ENCODE measurements around the gene WIPF1.

DNA sequence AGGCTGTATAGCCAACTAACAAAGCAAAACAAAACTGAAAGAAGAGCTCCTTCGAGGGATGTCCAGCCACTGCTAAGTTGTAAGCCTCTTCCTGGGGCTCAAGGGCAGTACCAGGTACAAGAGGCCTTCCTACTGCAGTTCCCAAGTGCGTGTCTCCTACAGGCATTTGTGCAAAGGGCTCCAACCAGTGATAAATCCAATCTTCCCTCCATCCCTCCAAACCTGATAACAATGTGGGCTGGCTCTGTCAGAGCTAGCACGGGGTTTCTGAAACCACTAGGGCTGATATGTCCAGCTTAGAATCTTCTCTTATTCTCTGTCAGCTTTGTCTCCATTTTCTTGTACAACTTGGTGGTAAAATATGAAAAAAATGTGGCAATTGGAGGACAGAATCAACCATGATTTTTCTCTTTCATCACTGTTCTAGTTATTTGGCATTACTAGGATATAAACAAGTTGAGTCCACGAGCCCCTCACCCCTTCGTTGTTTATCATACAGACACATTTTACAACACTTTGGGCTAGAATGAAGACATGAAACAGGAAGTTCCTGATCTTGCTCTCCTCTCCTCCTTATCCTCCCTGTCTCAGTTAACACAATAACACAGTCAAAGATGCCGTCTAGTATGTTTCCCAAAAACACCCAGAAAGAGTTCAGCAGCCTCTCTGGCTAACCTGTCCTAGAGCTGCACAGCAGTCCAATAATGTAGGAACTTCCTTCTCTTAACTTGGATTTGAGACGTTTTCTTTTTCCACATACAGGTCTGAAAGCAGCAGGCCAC lies 35.4 kb upstream of the WIPF1 start:
- TF ChIP-seq CTCF (IDR thresholded peaks at IDR 0.05 in 2 of 3, conservative IDR thresholded peaks at IDR 0.05 in 1 of 3; ENCODE audit: borderline replicate concordance in 1 of 3, insufficient read depth in 1 of 3, low read depth in 2 of 3, low read length in 2 of 3) = no peak
- TF ChIP-seq, protein P1, sequence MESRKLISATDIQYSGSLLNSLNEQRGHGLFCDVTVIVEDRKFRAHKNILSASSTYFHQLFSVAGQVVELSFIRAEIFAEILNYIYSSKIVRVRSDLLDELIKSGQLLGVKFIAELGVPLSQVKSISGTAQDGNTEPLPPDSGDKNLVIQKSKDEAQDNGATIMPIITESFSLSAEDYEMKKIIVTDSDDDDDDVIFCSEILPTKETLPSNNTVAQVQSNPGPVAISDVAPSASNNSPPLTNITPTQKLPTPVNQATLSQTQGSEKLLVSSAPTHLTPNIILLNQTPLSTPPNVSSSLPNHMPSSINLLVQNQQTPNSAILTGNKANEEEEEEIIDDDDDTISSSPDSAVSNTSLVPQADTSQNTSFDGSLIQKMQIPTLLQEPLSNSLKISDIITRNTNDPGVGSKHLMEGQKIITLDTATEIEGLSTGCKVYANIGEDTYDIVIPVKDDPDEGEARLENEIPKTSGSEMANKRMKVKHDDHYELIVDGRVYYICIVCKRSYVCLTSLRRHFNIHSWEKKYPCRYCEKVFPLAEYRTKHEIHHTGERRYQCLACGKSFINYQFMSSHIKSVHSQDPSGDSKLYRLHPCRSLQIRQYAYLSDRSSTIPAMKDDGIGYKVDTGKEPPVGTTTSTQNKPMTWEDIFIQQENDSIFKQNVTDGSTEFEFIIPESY (IDR thresholded peaks at IDR 0.05; ENCODE audit: extremely low read depth, insufficient replicate concordance, low read length) = no peak

All from HCT116 (cell line).